Hematopoietic multipotent progenitor cell treated with erythropoietin and hydrocortisone succinate and interleukin-3 and kit ligand, for 6 days (in vitro differentiated cells): Measurements from ENCODE around the gene PYCR2.
"Not testable (repeated sequence)": the region's sequence is repeated elsewhere in the genome, so short reads cannot be mapped to it uniquely, and the experiment has no call there.

ENCODE experiments used
- DNase-seq: peaks from one replicate; pipeline ENCODE4 v3.0.0-alpha.2; 2015

PYCR2 gene

DNA sequence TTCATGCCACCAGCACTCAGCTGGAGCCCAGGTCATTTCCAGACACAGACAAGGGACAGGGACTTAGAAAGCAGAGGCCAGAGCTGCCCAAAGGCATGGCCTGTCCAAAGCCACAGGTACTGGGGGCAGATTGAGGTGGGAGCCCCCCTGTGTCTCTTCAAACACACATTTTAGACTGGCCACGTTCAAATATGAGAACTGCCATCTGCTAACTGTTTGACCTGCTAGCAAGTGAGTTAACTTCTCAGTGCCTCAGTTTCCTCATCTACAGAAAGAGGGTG lies 17.8 kb upstream of the PYCR2 start:
- DNase-seq = no peak

DNA sequence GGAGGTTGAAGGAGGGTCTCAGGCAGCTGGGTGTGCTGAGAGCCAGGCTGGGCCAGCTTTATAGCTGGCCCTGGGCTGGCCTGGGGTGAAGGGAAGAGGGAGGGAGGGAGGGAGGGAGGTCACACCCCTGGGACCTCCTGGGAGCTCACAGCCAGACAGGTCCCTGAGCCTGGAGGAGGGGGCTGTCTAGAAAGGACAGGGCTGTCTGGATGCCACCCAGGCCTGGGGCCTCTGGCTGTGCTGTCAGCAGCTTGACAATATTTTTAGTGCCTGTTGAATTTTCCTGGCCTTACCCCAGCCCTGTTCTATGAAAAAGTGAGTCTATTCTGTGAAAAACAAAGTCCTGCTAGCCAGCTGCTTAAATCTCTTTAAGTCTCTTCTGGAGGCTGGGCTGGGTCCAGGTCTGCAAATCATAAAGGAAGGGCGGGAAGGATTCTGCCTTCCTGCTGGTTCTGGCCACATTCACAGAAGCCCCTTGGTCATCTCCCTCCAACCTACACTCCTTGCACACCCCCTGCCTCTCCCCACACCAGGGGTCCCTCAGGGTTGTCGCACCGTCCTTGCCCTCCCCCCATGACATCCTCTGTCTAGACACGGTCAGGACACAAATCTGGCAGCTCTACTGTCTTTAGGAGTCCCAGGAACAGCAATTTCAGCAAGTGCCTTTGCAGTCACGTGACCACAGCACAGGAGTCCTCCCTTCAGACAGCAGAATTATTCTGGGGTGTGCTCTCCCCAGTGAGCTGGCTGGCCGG lies 17.3 kb upstream of the PYCR2 start, which contains the start of gene LEFTY2:
Gene LEFTY2 (minus strand): TSS at position 34 of the 755 bp plus-strand sequence. CDS start 80 bp downstream, outside the sequence.
- no peak for DNase-seq

DNA sequence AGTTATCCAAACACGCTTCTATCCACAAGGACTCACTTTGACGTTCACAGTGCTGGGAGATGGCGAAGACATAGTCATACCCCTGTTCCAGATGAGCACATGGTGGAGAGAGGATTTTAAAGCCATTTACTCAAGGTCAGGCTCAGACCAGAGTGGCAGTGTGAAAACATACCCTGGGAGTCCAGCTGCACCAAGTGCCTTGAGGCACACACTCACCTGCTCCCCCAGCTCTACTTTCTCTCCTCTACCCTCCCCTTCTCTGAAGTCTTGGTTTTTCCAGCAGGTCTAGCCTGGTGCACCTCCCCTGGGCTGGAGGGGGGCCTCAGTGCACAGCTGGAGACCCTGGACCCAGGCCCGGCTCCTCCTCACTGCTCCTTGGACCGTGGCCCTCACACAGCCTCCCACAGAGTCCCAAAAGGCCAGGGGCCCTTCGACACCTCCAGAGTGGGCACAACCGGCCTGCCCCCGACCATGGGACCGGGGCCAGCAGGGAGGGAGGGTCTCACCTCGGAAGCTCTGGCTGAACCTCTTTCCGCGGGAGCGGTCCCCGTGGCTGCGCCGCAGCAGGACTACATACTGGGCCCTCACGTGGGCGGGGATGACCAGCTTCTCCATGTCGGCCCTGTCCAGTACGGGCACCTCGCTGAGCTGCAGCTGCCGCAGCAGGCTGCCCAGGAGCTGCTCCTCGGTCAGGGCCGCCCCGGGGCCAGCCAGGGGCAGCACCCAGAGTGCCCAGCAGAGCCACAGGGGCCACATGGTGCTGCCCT lies 16.5 kb upstream of the PYCR2 start:
- no peak for DNase-seq

DNA sequence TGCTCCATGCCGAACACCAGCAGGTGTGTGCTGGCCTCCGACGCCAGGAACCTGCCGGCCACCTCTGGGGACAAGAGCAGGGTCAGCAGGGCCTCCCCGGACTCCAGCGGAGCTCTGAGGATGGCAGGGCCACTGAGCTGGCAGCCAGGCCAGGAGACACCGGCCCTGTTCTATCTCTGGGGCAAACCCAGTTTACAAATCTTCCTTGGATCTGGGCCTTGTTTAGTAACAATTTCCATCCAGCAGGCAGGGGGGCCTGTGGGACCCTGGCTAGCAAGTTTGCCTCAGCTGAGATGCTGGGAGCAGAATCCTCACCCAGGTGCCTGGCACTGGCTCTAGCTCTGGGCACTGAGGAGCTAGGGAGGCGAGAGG lies 15.9 kb upstream of the PYCR2 start:
- DNase-seq = not testable (repeated sequence)

DNA sequence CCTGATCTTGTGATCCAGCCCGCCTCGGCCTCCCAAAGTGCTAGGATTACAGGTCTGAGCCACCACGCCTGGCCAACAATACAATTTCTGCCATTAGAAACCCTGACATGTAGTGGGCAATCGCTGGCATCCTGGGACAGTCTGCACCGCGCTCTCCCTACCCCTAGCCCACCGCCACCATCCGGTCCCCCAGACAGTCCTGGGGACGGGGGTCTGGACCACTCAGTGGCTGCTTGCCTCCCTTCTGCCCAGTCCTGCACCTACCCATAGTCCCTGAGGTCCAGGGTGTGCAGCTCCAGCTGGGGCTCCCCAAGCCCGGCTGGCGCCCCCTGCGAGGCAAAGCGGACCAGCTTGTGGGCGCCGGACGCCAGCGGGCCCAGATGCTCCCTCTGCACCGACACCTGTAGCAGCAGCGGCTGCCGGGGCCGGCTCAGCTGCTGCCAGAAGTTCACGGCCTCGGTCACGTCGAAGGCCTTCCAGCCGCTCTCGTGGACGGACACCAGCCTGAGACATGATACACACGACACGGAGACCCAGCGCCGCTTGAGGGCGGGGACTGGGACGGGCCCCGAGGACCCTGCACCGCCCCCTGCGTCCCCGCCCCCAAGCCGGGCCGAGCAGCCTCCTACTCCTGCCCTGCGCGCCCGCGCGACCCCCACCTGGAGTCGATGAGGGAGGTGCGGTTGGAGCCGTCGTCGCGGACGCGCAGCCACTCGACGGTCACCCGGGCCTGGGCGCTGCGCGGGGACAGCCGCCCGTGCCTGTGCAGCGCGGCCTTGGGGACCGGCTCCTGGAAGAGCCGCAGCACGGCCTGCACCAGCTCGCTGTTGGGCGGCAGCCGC lies 15.3 kb upstream of the PYCR2 start:
- DNase-seq = not testable (repeated sequence)

DNA sequence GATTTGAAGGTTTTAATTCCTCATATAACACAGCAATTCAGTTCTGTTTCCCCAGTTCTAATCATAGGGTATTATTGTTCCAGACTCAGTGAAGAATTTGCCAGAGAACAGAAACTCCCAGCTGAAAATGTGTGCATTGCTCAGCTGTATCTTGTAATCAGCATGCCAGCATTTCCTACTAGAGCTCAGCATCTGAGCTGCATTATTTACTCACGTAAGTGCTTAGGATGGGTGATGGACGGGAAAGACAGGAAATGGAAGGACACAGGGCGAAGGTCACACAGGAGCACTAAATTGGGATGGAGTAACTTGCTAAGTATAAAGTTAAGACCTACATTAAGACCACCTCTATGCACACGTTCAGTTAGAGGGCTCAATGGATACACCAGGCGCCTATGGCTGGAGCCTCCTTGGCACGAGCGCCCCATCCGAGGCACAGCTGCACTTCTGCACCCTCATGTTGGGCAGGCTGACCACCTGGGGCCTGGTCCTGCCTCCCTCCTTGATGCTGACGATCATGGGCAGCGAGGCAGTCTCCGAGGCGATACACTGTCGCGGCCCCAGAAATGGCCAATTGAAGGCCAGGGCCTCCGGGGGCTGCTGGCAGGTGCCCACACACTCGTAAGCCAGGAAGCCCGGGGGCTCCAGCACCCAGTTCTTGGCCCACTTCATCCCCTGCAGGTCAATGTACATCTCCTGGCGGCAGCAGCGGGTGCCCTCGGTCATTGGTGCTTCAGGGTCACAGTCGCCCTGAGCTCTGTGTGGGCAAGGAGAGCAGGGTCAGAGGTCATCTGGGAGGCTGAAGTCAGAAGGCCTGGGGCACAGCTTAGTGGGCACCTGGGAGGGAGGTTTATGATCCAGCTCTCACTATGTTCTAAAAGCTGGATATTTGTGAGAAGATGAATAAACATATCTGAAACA lies 13.3 kb upstream of the PYCR2 start:
- DNase-seq = no peak

DNA sequence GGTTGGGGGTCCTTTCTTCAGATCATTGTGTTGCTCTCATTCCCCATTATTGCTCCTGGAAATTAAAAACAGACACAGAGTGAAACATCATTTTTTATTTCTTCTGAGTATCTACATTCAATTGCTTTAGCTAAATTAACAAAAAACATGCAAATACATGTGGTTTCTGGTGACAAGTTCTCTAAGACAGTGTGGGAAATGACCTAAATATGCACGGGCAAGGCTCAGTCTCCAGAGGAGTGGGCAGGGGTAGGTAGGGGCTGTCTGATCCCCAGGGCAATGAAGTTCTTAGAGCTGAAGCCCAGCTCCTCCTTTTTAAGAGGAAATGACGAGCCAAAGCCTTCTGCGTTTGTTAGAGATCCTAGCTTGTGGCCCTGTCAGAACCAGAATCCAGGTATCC lies 12.5 kb upstream of the PYCR2 start:
- DNase-seq = no peak

DNA sequence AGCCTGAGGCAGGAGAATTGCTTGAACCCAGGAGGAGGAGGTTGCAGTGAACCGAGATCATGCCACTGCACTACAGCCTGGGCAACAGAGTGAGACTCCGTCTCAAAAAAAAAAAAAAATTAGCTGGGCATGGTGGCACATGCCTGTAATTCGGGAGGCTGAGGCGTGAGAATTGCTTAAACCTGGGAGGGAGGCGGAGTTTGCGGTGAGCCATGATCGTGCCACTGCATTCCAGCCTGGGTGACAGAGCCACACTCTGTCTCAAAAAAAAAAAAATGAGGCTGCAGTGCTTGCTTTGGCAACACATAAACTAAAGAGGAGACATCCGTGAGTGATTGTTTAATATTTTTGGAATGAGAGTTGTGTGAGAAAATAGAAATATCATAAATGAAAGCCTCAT lies 12.0 kb upstream of the PYCR2 start:
- not testable (repeated sequence) for DNase-seq

DNA sequence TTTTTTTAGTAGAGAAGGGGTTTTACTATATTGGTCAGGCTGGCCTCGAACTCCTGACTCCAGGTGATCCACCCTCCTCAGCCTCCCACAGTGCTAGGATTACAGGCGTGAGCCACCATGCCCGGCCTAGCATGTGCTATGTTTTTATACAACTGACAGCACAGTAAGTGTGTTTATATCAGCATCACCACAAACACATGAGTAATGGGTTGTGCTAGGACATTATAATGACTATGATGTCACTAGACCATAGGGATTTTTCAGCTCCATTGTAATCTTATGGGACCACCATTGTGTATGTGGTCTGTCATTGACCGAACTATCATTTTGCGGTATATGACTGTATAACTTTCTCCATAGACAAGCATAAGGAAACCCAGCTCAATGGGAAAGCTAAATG lies 10.7 kb upstream of the PYCR2 start:
- no peak for DNase-seq

DNA sequence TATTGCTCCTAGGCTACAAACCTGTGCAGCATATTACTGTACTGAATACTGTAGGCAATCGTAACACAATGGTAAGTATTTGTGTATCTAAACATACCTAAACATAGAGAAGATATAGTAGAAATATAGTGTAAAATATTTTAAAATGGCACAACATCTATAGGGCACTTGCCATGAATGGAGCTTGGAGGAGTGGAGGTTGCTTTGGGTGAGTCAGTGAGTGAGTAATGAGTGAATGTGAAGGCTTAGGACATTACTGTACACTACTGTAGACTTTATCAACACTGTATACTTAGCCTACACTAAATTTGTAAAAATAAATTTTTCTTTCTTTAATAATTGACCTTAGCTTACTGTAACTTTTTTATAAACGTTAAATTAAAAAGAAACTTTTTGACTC lies 9.0 kb upstream of the PYCR2 start:
- no peak for DNase-seq

DNA sequence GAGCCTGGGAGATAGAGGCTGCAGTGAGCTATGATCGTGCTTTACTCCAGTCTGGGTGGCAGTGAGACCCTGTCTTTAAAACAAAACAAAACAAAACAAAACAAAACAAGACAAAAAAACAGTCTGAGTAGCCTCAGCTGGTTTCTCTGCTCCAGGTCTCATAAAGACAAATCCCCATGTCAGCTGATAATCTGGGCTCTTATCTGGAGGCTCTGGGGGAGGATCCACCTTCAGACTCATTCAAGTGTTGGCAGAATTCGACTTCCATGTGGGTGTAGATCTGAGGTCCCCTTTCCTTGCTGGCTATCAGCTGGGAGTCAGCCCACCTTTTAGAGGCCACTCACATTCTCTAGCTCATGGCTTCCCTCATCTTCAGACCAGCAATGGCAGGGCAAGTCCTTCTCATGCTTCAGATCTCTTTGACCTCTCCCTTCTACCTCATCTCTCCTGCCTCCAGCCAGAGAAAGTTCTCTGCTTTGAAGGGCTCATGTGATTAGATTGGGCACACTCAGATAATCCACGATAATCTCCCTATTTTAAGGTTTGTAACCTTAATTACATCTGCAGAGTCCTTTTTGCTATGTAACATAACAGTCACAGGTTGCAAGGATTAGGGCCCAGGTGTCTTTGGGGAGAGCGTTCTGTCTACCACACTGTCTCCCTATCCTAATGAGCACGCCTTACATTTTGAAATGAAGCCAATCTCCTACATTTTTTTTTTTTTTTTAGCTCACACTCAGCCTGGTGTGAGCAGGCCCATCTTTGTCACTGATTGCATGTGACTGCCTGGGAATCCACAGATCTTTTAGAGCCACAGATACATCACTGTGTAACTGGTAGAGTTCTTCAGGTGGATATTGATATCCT lies 7.5 kb upstream of the PYCR2 start:
- DNase-seq = peak; percentile 80

DNA sequence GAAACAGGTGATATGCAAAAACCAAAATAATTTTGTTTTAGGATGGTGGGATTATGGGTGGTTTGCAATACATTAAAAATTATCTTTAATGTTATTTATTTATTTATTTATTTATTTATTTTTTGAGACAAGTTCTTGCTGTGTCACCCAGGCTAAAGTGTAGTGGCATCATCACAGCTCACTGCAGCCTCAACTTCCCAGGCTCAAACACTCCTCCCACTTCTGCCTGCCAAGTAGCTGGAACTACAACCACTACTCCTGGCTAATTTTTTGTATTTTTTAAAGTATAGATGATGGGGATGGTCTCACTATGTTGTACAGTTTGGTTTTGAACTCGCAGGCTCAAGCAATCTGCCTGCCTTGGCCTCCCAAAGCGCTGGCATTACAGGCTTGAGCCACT lies 6.5 kb upstream of the PYCR2 start:
- no peak for DNase-seq

DNA sequence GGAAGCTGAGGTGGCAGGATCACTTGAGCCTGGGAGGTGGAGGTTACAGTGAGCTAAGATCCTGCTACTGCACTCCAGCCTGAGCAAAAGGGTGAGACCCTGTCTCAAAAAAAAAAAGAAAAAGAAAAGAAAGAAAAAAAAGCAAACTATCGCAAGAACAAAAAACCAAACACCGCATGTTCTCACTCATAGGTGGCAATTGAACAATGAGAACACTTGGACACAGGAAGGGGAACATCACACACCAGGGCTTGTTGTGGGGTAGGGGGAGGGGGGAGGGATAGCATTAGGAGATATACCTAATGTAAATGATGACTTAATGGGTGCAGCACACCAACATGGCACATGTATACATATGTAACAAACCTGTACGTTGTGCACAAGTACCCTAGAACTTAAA lies 5.4 kb upstream of the PYCR2 start:
- not testable (repeated sequence) for DNase-seq

DNA sequence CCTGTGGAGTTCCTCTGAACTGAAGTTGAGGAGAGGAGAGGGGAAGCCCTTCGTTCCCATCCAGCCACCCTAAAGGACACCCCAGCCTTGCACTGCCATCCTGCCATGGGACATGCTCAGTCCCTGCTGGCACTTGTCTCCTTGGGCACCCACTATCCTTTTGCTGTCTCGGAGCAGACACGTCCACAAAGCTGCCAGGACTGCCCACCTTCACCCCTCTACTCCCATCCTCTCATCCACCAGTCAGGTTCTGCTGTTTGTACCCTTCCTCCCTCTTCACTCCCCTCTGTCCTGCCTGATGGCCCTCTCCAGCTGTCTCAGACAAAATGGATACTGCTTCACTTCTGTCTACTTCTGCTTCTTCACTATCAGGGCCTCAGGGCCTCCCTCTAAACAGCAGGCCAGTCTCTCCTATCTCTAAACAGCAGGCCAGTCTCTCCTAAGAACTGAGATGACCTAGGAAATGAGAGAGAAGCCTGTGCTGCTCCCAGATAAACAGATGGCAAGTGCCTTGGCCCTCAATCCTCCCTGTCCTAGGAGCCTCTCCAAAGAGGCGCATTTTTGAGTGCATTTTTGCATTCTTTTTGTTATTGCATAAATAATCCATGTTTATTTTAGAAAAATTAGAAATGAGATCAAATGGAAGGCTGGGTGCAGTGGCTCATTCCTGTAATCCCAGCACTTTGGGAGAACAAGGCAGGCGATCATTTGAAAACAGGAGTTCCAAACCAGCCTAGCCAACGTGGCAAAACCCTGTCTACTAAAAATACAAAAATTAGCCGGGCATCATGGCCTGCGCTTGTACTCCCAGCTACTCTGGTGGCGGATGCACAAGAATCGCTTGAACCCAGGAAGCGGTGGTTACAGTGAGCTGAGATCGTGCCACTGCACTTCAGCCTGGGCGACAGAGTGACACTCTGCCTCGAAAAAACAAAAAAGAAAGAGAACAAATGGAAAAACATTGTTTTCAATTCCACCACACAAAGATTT lies 4.4 kb upstream of the PYCR2 start:
- DNase-seq = peak; percentile 99

DNA sequence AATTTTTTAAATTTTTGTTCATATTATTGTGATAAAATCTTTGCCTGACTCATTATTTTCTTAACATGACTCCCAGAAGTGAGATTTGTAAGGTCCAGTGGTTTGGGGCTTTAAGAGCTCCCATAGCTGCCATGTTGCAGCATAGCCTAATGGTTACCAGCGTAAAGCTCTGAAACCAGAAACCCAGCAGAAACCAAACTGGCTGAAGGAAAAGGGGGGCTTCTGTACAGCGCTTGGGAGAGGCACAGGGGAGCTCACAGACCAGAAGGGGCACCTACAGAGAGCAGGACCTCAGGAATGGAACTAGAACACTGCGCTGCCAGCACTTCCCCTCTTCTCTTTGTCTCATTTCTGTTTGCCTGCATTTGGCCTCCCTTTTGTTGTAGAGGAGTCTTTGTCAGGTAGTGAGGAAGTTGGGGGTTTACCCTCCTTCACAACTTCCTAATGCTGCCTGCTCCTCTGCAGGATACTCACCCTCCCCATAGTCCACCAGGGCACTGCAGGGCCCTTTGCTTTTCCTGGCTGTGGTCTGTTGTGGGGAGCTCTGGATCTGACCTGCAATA lies 2.6 kb upstream of the PYCR2 start:
- DNase-seq = peak; percentile 56

DNA sequence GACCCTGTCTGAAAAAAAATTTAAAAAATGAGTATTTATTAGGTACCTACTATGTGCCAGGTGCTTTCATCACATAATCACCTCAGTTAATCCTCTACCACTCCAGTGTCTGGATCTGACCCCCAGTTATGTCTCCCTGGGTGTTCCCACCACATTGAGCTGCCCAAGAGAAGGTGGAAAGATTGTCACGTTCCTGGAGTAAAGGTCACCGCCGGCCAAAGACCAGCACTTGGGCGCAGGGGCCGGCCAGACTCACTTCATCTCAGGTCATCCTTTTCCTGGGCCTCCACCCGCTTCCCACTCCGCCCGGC lies 714 bp downstream of the PYCR2 start:
- no peak for DNase-seq

DNA sequence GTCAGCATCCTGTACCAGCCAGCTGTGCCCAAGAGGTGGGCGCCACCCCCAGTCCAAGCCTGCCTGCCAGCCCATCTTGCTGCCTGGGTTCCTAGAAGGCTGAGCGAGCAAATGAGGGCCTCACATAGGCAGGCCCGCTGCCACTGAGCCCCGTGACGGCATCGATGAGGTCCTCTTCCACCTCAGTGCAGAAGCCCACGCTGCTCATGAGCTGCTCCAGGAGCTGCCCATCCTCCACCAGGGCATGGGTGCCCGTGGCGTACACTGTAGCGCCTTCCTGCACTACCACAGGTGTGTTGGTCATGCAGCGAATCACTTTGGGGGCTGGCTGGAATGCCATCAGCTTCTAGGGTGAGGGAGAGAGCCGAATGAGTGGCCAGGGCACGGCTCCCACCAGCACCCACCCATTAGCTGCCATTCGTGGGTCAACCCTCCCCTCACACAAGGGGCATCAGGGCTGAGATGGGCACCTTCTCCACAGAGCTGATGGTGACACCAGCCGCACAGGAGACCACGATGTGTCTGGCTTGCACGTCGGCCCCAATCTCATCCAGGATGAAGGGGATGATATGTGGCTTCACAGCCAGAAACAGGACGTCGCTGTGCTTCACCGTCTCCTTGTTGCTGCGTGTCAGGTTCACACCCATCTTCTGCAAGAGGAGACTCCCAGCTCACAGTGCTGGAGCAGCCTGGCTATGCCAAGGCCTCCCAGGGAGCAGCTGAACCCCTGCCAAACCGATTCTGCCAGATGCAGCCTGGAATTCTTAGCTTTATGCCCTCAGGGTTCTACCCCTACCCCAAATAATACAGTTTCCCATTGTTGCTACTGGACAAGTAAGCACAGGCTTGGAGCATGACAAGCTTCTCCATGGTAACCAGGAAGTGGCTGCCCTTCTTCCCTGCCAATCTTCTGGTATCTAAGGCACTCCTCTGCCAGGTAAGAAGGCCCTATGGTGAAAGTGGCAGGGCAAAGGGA lies 2.0 kb downstream of the PYCR2 start:
- no peak for DNase-seq

DNA sequence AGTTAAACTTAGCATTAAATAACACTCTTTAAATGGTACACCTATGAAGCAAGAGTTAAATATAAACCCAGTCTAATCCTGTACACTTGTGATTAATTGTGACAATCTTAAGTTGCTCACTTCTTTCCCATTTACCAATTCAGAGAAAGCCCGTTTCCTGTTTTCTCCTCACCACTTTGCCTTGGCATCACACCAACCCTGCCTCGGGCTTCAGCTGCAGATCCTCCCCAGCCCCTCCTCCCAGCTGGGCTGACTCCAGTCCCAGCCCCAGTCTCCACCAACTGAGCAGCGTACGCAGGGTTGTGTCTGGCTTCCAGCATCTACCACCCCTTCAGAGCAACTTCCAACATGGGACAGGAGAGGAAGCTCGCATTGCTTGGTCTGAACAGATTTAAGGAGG lies 4.1 kb downstream of the PYCR2 start:
- peak; percentile 85 for DNase-seq

DNA sequence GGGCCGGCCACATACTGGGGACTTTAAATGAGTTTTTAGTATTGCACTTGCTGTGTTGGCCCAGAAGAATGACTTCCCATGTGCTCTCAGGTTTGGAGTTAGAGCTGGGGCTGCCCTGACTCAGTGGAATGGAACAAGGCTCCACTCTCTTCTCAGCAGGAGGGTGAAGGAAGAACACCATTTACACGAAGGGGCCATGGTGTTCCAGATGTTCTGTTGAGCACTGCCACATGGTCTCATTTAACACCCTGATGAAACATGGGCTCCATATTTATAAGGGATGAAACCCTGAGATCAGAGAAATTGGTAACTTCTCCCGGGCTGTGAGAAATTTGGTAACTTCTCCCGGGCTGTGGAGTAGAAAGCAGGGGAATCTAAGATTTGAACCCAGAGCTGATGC lies 5.8 kb downstream of the PYCR2 start:
- no peak for DNase-seq
